ENCODE results near the gene SLC37A3.

DNA sequence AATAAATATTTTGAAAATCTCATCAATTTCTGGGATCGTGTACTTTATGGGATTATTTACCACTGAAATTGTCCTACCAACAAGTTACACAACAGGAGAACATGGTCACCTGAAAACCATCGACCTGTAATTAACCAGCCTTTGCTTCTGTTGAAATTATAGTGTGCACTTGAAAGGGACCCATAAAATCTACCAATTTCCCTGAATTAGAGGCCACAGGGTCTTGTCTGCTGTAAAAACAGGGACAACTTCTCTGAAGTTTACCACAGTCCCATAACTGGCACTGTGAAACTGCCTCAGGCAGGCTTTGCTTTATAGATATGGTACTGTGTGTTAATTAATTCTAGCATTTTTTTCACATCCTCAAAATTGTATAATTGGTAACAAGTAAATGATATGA lies 43.2 kb upstream of the SLC37A3 start:
- no peak for TF ChIP-seq CTCF (IDR thresholded peaks at IDR 0.05)
- TF ChIP-seq EP300 (IDR thresholded peaks at IDR 0.05): no peak
- no peak for TF ChIP-seq POLR2A (IDR thresholded peaks at IDR 0.05)
- no peak for TF ChIP-seq POLR2AphosphoS5 (IDR thresholded peaks at IDR 0.05)

Measured in gastroesophageal sphincter (tissue), 3 donors.